ENCODE results near the gene MXRA7.

GRCh38 chr17:76644995-76645394 lies 65.8 kb downstream of the MXRA7 start:
- TF ChIP-seq, protein P1, sequence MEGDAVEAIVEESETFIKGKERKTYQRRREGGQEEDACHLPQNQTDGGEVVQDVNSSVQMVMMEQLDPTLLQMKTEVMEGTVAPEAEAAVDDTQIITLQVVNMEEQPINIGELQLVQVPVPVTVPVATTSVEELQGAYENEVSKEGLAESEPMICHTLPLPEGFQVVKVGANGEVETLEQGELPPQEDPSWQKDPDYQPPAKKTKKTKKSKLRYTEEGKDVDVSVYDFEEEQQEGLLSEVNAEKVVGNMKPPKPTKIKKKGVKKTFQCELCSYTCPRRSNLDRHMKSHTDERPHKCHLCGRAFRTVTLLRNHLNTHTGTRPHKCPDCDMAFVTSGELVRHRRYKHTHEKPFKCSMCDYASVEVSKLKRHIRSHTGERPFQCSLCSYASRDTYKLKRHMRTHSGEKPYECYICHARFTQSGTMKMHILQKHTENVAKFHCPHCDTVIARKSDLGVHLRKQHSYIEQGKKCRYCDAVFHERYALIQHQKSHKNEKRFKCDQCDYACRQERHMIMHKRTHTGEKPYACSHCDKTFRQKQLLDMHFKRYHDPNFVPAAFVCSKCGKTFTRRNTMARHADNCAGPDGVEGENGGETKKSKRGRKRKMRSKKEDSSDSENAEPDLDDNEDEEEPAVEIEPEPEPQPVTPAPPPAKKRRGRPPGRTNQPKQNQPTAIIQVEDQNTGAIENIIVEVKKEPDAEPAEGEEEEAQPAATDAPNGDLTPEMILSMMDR (IDR thresholded peaks at IDR 0.05; ENCODE audit: low read depth, low read length, missing input control): no peak
- TF ChIP-seq RAD21 (IDR thresholded peaks at IDR 0.05) (no peak), ATF3 (IDR thresholded peaks at IDR 0.05) (no peak), JUND (IDR thresholded peaks at IDR 0.05) (no peak)
- TF ChIP-seq, protein P2, sequence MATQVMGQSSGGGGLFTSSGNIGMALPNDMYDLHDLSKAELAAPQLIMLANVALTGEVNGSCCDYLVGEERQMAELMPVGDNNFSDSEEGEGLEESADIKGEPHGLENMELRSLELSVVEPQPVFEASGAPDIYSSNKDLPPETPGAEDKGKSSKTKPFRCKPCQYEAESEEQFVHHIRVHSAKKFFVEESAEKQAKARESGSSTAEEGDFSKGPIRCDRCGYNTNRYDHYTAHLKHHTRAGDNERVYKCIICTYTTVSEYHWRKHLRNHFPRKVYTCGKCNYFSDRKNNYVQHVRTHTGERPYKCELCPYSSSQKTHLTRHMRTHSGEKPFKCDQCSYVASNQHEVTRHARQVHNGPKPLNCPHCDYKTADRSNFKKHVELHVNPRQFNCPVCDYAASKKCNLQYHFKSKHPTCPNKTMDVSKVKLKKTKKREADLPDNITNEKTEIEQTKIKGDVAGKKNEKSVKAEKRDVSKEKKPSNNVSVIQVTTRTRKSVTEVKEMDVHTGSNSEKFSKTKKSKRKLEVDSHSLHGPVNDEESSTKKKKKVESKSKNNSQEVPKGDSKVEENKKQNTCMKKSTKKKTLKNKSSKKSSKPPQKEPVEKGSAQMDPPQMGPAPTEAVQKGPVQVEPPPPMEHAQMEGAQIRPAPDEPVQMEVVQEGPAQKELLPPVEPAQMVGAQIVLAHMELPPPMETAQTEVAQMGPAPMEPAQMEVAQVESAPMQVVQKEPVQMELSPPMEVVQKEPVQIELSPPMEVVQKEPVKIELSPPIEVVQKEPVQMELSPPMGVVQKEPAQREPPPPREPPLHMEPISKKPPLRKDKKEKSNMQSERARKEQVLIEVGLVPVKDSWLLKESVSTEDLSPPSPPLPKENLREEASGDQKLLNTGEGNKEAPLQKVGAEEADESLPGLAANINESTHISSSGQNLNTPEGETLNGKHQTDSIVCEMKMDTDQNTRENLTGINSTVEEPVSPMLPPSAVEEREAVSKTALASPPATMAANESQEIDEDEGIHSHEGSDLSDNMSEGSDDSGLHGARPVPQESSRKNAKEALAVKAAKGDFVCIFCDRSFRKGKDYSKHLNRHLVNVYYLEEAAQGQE (IDR thresholded peaks at IDR 0.05): no peak

Measured in liver (tissue), 3 donors.